DND-41 (cell line): Measurements from ENCODE around the gene RPA1.

Experiments
- ATAC-seq: fragments of 200-7000 bp; cut with Tn5 transposase; 3 replicates; pipeline ENCODE4 v1.9.1; 2021; ENCODE audit warnings: low read depth; ENCODE audit not compliant: insufficient read depth
- DNase-seq: peaks from one replicate; pipeline ENCODE4 v3.0.0-alpha.2; 2020
- H2AFZ ChIP-seq: 2 replicates; pipeline ENCODE4 v1.6.0; 2012; ENCODE audit warnings: low read depth, low read length
- H3K27ac ChIP-seq: 2 replicates; pipeline ENCODE4 v1.5.1; 2012; ENCODE audit warnings: low read length, inconsistent platforms
- H3K27me3 ChIP-seq: fragments of 200-600 bp; sonication (generic); 2 replicates; pipeline ENCODE4 v1.6.0; 2012; ENCODE audit warnings: low read length, mild to moderate bottlenecking, inconsistent platforms; ENCODE audit not compliant: insufficient read depth, poor library complexity
- H3K36me3 ChIP-seq: 2 replicates; pipeline ENCODE4 v1.5.1; 2012; ENCODE audit warnings: low read length, inconsistent platforms; ENCODE audit not compliant: insufficient read depth
- H3K4me1 ChIP-seq: 2 replicates; pipeline ENCODE4 v1.5.1; 2012; ENCODE audit warnings: mild to moderate bottlenecking, low read length; ENCODE audit not compliant: insufficient read depth
- H3K4me2 ChIP-seq: 2 replicates; pipeline ENCODE4 v1.6.0; 2012; ENCODE audit warnings: mild to moderate bottlenecking, moderate library complexity, low read length, inconsistent platforms; ENCODE audit not compliant: insufficient read depth
- H3K4me3 ChIP-seq, 2 experiments: fragments of 200-600 bp in 1 of 2; shearing (Covaris generic) in 1 of 2; 2 replicates each; pipeline ENCODE4 v1.5.1; 2012 to 2016; ENCODE audit warnings: inconsistent platforms in 2 of 2, low read length in 2 of 2, mild to moderate bottlenecking in 2 of 2, low read depth in 1 of 2, moderate library complexity in 1 of 2
- H3K79me2 ChIP-seq: 2 replicates; pipeline ENCODE4 v1.6.0; 2012; ENCODE audit warnings: low read length, inconsistent platforms; ENCODE audit not compliant: insufficient read depth
- H3K9ac ChIP-seq: 2 replicates; pipeline ENCODE4 v1.6.0; 2012; ENCODE audit warnings: low read depth, mild to moderate bottlenecking, inconsistent platforms, low read length, moderate library complexity
- H3K9me3 ChIP-seq: 2 replicates; pipeline ENCODE4 v1.5.1; 2012; ENCODE audit warnings: low read length, moderate library complexity, mild to moderate bottlenecking, inconsistent platforms; ENCODE audit not compliant: insufficient read depth, severe bottlenecking
- H4K20me1 ChIP-seq: 2 replicates; pipeline ENCODE4 v1.6.0; 2012; ENCODE audit warnings: low read length; ENCODE audit not compliant: insufficient read depth
- EZH2 ChIP-seq: IDR thresholded peaks from 3 replicates; pipeline ENCODE4 v1.6.1; 2012; ENCODE audit warnings: borderline replicate concordance, low read depth, mild to moderate bottlenecking, moderate library complexity, low read length, inconsistent platforms; ENCODE audit not compliant: severe bottlenecking
- TF ChIP-seq, protein P1 (sequence below): IDR thresholded peaks from 2 replicates; pipeline ENCODE4 v1.5.1; 2012; ENCODE audit warnings: borderline replicate concordance, low read length, moderate library complexity, mild to moderate bottlenecking; ENCODE audit not compliant: poor library complexity, severe bottlenecking; ENCODE audit errors: extremely low read depth

RPA1 gene

GRCh38 chr17:1936766-1937165 lies 107.0 kb downstream of the RPA1 start:
- no peaks in the 10 kb centered on the region for H3K9me3 ChIP-seq
- H3K4me1 ChIP-seq, result no peaks in the 10 kb centered on the region
- H3K4me3 ChIP-seq, result no peak overlapping the region
- no peak overlapping the region for H3K9ac ChIP-seq
- H4K20me1 ChIP-seq, result no peaks in the 10 kb centered on the region; the same call in none of the 2 replicates
- H3K4me2 ChIP-seq, result no peak overlapping the region
- no peaks in the 10 kb centered on the region for H3K27me3 ChIP-seq
- ATAC-seq (no peak), DNase-seq (no peak)
- TF ChIP-seq, protein P1, sequence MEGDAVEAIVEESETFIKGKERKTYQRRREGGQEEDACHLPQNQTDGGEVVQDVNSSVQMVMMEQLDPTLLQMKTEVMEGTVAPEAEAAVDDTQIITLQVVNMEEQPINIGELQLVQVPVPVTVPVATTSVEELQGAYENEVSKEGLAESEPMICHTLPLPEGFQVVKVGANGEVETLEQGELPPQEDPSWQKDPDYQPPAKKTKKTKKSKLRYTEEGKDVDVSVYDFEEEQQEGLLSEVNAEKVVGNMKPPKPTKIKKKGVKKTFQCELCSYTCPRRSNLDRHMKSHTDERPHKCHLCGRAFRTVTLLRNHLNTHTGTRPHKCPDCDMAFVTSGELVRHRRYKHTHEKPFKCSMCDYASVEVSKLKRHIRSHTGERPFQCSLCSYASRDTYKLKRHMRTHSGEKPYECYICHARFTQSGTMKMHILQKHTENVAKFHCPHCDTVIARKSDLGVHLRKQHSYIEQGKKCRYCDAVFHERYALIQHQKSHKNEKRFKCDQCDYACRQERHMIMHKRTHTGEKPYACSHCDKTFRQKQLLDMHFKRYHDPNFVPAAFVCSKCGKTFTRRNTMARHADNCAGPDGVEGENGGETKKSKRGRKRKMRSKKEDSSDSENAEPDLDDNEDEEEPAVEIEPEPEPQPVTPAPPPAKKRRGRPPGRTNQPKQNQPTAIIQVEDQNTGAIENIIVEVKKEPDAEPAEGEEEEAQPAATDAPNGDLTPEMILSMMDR, result no peak
- no peak overlapping the region for H3K27ac ChIP-seq
- H3K79me2 ChIP-seq, result no peaks in the 10 kb centered on the region
- no peak overlapping the region for H2AFZ ChIP-seq
- H3K36me3 ChIP-seq, result no peaks in the 10 kb centered on the region

GRCh38 chr17:1937461-1937860 lies 107.7 kb downstream of the RPA1 start:
- no peak for DNase-seq
- H3K4me3 ChIP-seq, result no peak overlapping the region
- no peaks in the 10 kb centered on the region; the same call in none of the 2 replicates for H4K20me1 ChIP-seq
- H3K79me2 ChIP-seq, result no peaks in the 10 kb centered on the region
- no peaks in the 10 kb centered on the region for H3K4me1 ChIP-seq
- TF ChIP-seq, protein P1, result no peak
- TF ChIP-seq EZH2, result no peak
- H3K27me3 ChIP-seq, result no peaks in the 10 kb centered on the region
- H3K4me2 ChIP-seq, result no peak overlapping the region
- no peak overlapping the region for H2AFZ ChIP-seq
- H3K9me3 ChIP-seq, result no peaks in the 10 kb centered on the region
- H3K9ac ChIP-seq, result no peak overlapping the region
- no peak for ATAC-seq
- H3K27ac ChIP-seq, result no peak overlapping the region
- H3K36me3 ChIP-seq, result no peaks in the 10 kb centered on the region

DNA sequence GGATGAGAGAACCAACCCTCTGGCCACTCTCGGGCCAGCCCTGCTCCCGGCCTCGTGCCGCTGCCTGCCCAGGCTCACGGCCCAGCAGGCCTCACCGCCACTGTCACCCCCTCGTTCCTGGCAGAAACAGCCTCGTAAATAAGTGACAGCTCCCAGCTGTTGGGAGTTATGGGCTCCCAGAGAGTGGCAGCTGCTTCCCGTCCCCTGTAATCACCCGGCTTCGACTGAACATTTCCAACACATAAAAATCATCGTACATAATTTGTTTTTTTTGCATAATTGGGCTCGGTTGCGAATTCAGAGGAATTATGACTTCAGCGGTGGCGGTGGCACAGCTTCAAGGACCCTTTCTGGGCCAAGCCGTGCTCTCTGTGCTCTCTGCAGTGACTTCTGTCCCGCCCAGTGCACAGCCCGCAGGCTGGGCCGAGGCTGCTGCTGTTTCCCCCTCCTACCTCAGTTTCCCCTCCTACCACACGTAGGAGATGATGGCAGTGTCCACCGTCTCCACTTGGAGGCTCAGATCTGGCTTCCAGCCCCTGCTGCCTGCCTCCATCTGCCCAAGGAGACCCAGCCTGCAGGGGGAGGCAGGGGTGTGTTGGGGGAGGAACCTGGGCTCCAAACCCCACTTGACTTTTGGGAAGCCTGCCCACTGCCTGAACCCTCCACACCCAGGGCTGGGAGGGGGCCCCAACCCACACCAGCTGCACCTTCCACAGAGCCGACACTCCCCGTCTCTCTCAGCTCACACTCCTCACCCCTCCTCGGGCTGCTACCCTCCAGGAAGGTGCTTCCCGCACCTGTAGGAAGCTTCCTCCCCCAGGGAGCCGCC lies 110.4 kb downstream of the RPA1 start:
- DNase-seq (no peak), ATAC-seq (no peak)
- TF ChIP-seq, protein P1, result no peak
- TF ChIP-seq EZH2, result no peak
- no peaks in the 10 kb centered on the region for H3K9me3 ChIP-seq
- no peaks in the 10 kb centered on the region for H3K36me3 ChIP-seq
- H3K4me3 ChIP-seq, result no peak overlapping the region
- no peak overlapping the region for H2AFZ ChIP-seq
- no peaks in the 10 kb centered on the region for H3K4me1 ChIP-seq
- no peak overlapping the region for H3K9ac ChIP-seq
- H3K79me2 ChIP-seq, result no peaks in the 10 kb centered on the region
- no peaks in the 10 kb centered on the region; the same call in none of the 2 replicates for H4K20me1 ChIP-seq
- H3K27ac ChIP-seq, result no peak overlapping the region
- H3K27me3 ChIP-seq, result no peaks in the 10 kb centered on the region
- no peak overlapping the region for H3K4me2 ChIP-seq

GRCh38 chr17:1940810-1941185 lies 111.0 kb downstream of the RPA1 start:
- H3K4me1 ChIP-seq, result no peaks in the 10 kb centered on the region
- DNase-seq (no peak), ATAC-seq (no peak)
- no peak overlapping the region for H3K4me2 ChIP-seq
- TF ChIP-seq, protein P1, result no peak
- TF ChIP-seq EZH2, result no peak
- H3K9me3 ChIP-seq, result no peaks in the 10 kb centered on the region
- H3K27ac ChIP-seq, result no peak overlapping the region
- H4K20me1 ChIP-seq, result no peaks in the 10 kb centered on the region; the same call in none of the 2 replicates
- no peak overlapping the region for H3K4me3 ChIP-seq
- H3K9ac ChIP-seq, result no peak overlapping the region
- H3K79me2 ChIP-seq, result no peaks in the 10 kb centered on the region
- H2AFZ ChIP-seq, result no peak overlapping the region
- H3K27me3 ChIP-seq, result no peaks in the 10 kb centered on the region
- H3K36me3 ChIP-seq, result no peaks in the 10 kb centered on the region
